Muscle layer of colon (tissue), 2 donors: ENCODE data around the gene TPSD1.
"Not testable (repeated sequence)": the region's sequence is repeated elsewhere in the genome, so short reads cannot be mapped to it uniquely, and the experiment has no call there.

Experiments
- H3K27ac ChIP-seq: one replicate; pipeline ENCODE4 v1.7.0; 2013; ENCODE audit warnings: low read depth, mild to moderate bottlenecking, low read length, moderate library complexity
- H3K27me3 ChIP-seq, 2 donors: one replicate each; pipeline ENCODE4 v1.7.0; 2013; ENCODE audit warnings: low read length in 2 of 2, mild to moderate bottlenecking in 2 of 2; ENCODE audit not compliant: insufficient read depth in 2 of 2, control insufficient read depth in 1 of 2
- H3K36me3 ChIP-seq: one replicate; pipeline ENCODE4 v1.7.0; 2013; ENCODE audit warnings: mild to moderate bottlenecking, low read length; ENCODE audit not compliant: insufficient read depth
- H3K4me1 ChIP-seq: one replicate; pipeline ENCODE4 v1.7.0; 2013; ENCODE audit warnings: mild to moderate bottlenecking, low read length; ENCODE audit not compliant: insufficient read depth
- H3K4me3 ChIP-seq, 2 donors: one replicate each; pipeline ENCODE4 v1.7.0; 2013; ENCODE audit warnings: low read length in 2 of 2, low read depth in 1 of 2, mild to moderate bottlenecking in 1 of 2, moderate library complexity in 1 of 2
- H3K9ac ChIP-seq: one replicate; pipeline ENCODE4 v1.7.0; 2013; ENCODE audit warnings: low read length
- H3K9me3 ChIP-seq: one replicate; pipeline ENCODE4 v1.7.0; 2013; ENCODE audit warnings: mild to moderate bottlenecking, low read length
- donor health status: abdominal sarcoma.
- donor health status: Adenocarcinoma of cecum.

TPSD1 gene

DNA sequence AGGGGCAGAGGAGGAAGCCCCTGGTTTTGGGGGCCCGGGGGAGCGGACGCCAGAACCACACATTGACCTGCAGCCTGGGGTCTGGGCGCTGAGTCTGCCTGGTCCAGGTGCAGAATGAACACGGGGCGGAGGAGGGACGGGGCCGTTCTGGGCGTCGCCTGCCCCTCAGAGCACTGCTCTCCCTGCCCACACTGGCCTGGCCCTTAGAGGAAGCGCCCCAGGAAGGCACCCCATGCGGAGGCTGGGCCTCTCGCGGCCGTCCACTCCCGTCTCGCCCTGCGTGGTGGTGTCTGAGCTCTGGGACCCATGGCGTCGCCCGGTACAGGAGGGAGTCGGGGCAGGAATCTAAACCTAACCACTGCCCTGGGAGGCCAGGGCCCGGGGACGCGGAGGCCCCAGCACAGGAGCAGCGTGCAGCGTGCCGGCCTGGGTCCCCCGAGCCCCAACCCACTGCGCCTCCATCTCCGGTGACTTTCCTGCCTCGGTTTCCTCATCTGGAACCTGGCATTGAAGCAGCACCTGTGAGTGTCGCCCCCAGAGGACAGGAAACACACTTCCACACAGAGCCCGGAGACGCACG, 4.3 kb downstream of the TPSD1 start:
- peaks cover 0 to 76% of the 10 kb centered on the region in 2 donors for H3K27me3 ChIP-seq

DNA sequence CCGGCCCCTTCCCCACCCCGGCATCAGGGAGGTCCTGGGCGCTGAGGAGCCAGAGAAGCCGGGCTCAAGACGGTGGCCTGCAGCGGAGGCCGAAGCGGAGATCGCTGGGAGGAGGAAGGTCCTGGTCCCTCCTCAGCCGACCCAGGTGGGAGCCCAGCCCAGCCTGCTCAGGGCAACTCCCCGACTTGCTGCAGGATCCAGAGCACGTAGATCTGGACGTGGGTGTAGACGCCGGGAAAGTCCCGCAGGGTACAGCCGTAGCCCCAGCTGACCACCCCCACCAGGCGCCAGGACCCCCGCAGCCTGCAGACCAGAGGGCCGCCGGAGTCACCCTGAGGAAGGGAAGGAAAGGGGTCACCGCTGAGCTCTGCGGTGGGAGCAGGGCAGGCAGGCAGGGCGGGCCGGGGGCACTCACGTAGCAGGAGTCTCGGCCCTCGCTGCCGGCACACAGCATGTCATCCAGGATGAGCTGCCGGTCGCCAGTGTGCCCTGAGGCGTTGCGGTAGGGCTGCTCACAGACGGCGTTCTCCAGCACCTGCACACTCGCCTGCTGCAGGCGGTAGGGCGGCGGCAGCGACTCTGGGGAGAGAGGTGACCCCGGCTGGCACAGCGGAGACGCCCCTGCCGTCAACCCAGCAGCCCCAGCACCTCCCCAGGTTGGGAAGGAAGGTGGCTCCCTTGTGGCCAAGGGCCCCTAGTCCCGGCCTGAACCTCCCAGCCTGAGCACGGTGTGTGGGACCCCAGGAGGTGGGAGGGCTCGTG, 5.4 kb downstream of the TPSD1 start:
- no peaks in the 10 kb centered on the region for H3K4me1 ChIP-seq
- no peak overlapping the region for H3K9ac ChIP-seq
- H3K4me3 ChIP-seq = no peak overlapping the region
- H3K9me3 ChIP-seq = no peaks in the 10 kb centered on the region
- H3K27ac ChIP-seq = no peak overlapping the region
- H3K27me3 ChIP-seq = peaks cover 0 to 73% of the 10 kb centered on the region in 2 donors
- no peaks in the 10 kb centered on the region for H3K36me3 ChIP-seq

More for the DNA sequence above, 4.3 kb downstream of the TPSD1 start:
- H3K4me3 ChIP-seq = no peak overlapping the region
- no peaks in the 10 kb centered on the region for H3K36me3 ChIP-seq
- H3K27ac ChIP-seq = no peak overlapping the region
- H3K9me3 ChIP-seq = no peaks in the 10 kb centered on the region
- H3K4me1 ChIP-seq = no peaks in the 10 kb centered on the region
- H3K9ac ChIP-seq = no peak overlapping the region

DNA sequence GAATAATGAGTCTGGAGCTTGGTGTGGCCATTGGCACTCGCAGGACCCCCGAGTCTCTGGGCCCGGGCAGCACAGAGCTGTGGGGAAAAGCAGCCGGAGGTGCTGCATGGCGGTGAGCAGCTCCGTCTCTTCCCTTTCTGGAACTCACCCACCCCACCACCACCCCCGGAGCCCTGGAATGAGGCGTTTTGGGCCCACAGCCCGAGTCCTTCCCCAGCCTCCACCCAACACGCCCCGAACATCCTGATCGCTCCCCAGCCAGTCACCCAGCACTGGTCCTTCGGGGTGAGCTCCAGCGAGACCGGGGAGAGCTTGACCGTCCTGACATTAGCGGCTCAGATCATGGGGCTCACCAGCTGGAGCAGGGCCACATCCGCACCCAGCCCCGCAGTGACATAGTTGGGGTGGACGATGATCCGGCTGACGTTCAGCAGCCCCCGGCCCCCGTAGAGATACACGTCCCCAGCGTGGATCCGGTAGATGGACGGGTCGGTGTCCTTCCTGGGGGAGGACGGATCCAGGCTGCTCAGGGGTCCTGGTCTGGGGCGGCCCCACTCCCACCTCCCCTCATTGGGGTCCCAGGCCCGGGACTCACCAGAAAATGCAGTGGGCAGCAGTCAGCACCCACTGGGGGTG, 6.5 kb downstream of the TPSD1 start:
- Histone ChIP-seq H3K9me3 (no peaks in the 10 kb centered on the region), H3K4me1 (no peaks in the 10 kb centered on the region), H3K4me3 (no peak overlapping the region), H3K9ac (no peak overlapping the region), H3K36me3 (no peaks in the 10 kb centered on the region), H3K27ac (no peak overlapping the region), H3K27me3 (peaks cover 0 to 63% of the 10 kb centered on the region in 2 donors)

DNA sequence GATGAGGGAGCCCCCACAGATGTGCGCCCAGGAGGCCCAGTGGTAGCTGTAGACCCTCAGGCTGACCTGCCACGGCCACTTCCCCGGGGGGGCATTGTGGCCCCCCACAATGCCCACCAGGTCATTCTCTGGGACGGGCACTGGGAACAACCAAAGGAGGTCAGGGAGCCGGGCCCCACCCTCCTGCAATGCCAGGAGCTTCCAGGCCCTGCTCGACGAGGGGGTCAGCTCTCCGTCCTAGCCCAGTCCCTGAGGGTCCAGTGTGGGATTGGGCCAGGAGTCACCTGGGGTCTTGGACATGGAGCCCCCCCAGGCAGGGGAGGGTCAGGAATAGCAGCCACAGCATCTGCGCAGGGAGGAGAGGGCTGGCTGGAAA, 7.0 kb downstream of the TPSD1 start:
- H3K4me3 ChIP-seq = no peak overlapping the region
- H3K27ac ChIP-seq = no peak overlapping the region
- no peaks in the 10 kb centered on the region for H3K4me1 ChIP-seq
- H3K9me3 ChIP-seq = no peaks in the 10 kb centered on the region
- peaks cover 0 to 58% of the 10 kb centered on the region in 2 donors for H3K27me3 ChIP-seq
- H3K9ac ChIP-seq = no peak overlapping the region
- H3K36me3 ChIP-seq = no peaks in the 10 kb centered on the region

DNA sequence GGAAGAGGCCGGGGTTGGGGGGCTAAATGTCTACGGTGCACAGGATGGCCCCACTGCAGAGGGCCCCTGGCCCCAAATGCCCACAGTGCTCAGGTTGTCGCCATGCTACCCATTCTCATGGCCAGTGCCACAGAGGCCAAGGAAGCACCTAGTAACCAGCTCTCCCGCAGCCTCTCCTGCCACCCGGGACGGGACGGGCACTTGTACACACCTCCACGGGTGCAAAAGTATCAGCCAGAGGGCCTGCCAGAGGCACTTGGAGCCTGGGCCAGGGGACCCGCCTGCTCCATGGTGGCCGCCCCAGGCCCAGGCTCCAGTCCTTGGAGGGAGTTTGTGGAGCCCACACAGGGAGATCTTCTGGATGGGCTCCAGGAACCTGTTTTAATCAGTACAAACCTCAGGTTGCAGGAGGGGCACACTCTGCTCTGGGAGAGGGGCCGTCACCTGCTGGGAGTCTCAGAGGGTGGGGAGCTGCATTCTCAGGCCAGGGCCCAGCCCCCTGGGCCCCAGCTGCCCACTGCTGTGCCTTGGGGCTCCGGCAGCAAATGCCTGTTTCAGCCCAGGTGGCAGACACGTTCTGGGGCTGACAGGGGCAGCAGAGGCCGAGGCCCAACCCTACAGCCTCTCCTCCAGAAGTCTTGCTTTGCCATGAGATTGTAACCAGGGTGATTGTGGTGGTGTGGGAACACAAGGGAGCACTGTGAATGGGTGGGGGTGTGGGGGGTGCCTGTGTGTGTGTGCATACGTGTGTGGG, 7.9 kb downstream of the TPSD1 start:
- Histone ChIP-seq H3K4me1 (no peaks in the 10 kb centered on the region), H3K27me3 (peaks cover 0 to 52% of the 10 kb centered on the region in 2 donors), H3K36me3 (no peaks in the 10 kb centered on the region), H3K27ac (no peak overlapping the region), H3K9ac (no peak overlapping the region), H3K9me3 (no peaks in the 10 kb centered on the region), H3K4me3 (no peak overlapping the region)

DNA sequence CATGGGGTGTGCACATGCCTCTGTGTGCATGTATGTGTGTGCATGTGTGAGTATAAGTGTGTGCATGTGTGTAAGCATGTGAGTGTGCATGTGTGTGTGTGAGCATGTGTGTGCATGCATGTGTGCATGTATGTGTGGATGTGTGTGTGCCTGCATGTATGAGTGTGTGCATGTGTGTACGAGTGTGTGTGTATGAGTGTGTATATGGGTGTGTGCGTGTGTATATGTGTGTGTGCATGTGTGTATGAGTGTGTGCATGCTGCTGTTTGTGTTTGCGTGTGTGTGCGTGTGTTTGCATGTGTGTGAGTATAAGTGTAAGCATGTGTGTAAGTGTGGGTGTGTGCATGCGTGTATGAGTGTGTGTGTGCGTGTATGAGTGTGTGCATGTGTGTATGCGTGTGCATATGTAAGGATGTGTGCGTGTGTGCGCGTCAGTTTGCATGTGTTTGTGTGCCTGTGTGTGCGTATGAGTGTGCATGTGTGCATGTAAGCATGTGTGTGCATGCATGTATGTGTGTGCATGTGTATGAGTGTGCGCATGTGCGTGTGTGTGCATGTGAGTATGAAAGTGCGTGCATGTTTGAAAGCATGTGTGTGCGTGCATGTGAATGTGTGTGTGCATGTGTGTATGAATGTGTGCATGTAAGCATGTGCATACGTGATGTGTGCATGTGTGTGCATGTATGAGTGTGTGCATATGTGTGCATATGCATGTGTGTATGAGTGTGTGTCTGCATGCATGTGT, 8.6 kb downstream of the TPSD1 start:
- no peaks in the 10 kb centered on the region for H3K36me3 ChIP-seq
- H3K27ac ChIP-seq = no peak overlapping the region
- peaks cover 0 to 44% of the 10 kb centered on the region in 2 donors for H3K27me3 ChIP-seq
- no peaks in the 10 kb centered on the region for H3K4me1 ChIP-seq
- no peak overlapping the region for H3K4me3 ChIP-seq
- no peaks in the 10 kb centered on the region for H3K9me3 ChIP-seq
- no peak overlapping the region for H3K9ac ChIP-seq

DNA sequence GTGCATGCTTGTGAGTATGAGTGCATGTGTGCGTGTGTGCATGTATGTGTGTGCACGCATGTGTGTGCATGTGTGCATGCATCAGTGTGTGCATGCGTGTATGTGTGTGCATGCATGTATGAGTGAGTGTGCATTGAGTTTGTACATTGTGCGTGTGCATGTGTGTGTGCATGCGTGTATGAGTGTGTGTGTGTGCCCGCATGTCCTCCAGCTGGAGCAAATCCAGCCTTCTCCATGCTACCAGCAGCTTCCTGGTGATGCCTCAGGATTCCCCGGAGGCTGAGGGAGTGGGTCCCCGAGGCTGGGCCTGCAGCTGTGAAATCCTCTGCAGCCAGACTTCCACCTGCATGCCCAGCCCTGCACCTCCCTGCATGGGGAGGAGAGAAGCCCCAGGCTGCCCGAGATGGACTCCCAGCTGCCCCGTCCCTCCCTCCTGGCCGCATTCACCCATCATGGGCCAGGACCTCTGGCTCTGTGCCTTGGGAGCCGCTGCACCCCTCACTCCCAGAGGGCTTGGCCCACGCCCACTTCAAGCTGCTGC, 9.3 kb downstream of the TPSD1 start:
- Histone ChIP-seq H3K9me3 (no peaks in the 10 kb centered on the region), H3K27me3 (peaks cover 0 to 38% of the 10 kb centered on the region in 2 donors), H3K27ac (no peak overlapping the region), H3K4me3 (no peak overlapping the region), H3K9ac (no peak overlapping the region), H3K36me3 (no peaks in the 10 kb centered on the region), H3K4me1 (no peaks in the 10 kb centered on the region)

DNA sequence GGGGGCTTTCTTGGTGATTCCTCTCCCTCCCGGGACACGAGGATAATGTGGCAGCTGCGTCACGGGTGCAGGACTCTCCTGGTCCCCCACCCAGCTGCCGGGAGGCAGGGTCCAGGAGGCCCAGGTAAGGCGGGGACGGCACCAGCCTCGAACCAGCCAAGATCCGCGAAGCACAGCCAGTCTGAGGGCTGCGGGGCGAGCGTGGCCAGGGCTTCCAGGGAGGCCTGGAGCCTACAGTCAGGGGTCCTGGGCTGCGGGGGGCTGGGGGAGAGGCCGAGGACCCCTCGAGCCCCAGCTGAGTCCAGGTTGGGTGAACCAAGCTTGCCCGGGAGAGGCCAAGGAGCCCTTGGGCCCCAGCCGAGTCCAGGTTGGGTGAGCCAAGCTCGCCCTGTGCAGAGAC, 10.0 kb downstream of the TPSD1 start:
- Histone ChIP-seq H3K27me3 (peaks cover 0 to 31% of the 10 kb centered on the region in 2 donors), H3K36me3 (no peaks in the 10 kb centered on the region), H3K27ac (no peak overlapping the region)

DNA sequence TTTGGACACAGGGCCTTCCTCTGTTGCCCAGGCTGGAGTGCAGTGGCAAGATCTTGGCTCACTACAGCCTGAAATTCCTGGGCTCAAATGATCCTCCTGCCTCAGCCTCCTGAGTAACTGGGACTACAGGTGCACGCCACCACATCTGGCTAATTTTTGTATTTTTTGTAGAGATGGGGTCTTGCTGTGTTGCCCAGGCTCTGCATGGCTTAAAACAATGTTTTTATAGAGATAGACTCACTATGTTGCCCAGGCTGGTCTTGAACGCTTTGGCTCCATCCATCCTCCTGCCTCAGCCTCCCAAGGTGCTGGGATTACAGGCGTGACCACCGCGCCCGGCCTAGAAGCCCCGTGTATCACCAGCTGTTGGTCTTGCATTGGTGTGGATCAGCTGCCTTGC, 13.5 kb downstream of the TPSD1 start:
- H3K4me1 ChIP-seq = peaks cover 10% of the 10 kb centered on the region
- not testable (repeated sequence) for H3K27me3 ChIP-seq, H3K36me3 ChIP-seq

More for the DNA sequence above, 10.0 kb downstream of the TPSD1 start:
- no peaks in the 10 kb centered on the region for H3K9me3 ChIP-seq
- no peak overlapping the region for H3K4me3 ChIP-seq
- no peaks in the 10 kb centered on the region for H3K4me1 ChIP-seq
- no peak overlapping the region for H3K9ac ChIP-seq

DNA sequence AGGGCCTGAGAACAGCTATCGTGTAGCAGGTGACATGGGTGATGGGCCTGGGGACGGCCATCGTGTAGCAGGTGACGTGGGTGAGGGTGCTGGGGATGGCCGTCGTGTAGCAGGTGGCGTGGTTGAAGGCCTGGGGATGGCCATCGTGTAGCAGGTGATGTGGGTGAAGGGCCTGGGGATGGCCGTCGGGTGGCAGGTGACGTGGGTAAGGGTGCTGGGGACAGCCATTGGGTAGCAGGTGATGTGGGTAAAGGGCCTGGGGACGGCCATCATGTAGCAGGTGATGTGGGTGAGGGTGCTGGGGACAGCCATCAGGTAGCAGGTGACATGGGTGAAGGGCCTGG, 15.5 kb downstream of the TPSD1 start:
- Histone ChIP-seq H3K27me3 (peaks cover 0 to 5% of the 10 kb centered on the region in 2 donors), H3K9ac (no peak overlapping the region), H3K9me3 (no peaks in the 10 kb centered on the region), H3K36me3 (no peaks in the 10 kb centered on the region), H3K27ac (no peak overlapping the region), H3K4me1 (peaks cover 10% of the 10 kb centered on the region), H3K4me3 (no peak overlapping the region)

More for the DNA sequence above, 13.5 kb downstream of the TPSD1 start:
- not testable (repeated sequence) for H3K4me3 ChIP-seq, H3K9me3 ChIP-seq, H3K9ac ChIP-seq, H3K27ac ChIP-seq
